CD4-positive, alpha-beta T cell treated with Interleukin-12 subunit alpha and Interleukin-12 subunit beta, for 1 hour (primary cell): Measurements from ENCODE around the gene PLCL1.

ENCODE experiments used
- DNase-seq: peaks from one replicate; pipeline ENCODE4 v3.0.0-alpha.2; 2020

The PLCL1 gene

DNA sequence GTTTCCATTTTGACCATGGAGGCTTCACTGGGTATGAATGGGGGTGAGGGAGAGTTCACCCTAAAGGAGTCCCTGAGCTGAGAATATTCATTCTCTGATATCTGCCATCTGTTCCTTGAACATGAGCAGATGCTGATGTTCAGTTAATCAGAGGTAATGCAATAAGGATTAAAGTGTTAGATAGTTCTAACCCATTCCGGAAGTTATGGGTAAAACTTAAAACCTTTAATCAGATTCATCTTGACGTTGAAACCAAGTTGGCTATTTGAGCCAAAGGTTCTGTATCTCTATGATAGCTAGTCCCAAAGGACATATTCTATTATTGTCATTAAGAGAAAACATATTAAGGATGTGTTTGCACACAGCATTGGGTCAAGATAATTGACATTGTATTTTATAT lies 268.9 kb downstream of the PLCL1 start:
- no peak for DNase-seq

DNA sequence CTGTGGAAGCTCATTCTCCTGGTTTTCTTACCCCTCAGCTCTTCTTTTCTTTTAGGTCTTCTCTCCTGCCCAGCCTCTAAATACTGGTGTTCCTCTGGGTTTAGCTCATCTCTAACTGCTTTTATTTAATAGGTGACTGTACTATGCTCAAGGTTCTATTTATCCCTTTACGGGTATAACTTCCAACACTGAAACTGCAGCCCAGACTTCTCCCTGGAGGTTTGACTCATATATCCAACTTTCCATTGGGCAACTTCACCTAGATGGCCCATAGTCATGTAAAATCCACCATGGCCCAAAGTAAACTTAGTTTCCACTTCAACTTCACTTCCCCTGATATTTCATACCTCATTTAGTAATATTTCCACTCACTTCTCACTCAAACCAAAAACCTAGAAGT lies 273.1 kb downstream of the PLCL1 start:
- DNase-seq = no peak

DNA sequence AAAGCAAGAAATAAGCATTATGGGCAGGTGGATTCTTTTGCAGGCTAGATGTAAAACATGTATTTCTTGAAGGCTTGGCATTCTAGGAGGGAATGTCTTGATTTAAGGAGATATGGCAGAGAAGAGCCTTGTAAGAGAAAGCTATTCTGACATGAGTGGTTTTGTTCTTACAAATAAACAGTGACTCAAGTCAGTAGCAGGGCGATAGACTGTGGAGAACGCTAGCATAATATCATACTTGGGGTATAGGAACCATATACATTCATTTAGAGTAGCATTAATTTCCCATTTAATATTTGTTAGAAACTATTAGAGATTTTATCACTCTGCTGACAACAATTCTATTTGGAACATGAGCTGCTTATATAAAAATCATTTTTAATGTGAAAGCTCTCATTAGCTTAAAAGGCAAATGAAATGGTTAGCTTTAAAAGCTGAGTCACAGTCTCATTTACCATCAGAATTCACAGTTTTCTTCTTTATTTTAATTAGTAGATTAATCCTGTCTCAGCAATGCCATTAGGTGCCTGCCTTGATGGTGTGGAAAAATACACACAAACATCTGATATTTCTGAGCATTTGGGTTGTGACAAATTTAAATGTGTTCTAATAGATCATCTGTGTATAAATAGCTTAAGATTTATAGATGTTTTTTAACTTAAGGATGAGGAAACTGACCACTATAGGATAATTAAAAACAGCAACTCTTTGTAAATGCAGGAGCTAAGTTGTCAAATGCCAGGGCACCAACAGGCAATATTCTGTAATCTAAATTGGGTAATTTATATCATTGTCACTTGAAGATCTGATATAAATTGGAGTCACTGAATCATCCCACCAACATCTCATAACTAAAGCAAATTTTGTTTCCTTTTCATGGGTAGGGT lies 276.7 kb downstream of the PLCL1 start:
- no peak for DNase-seq

DNA sequence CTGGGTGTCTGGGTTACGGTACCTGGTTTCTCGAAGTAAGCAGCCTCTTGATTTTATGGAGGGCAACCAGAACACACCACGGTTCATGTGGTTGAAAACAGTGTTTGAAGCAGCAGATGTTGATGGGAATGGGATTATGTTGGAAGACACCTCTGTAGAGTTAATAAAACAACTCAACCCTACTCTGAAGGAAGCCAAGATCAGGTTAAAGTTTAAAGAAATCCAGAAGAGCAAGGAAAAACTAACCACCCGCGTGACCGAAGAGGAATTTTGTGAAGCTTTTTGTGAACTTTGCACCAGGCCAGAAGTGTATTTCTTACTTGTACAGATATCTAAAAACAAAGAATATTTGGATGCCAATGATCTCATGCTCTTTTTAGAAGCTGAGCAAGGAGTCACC lies 279.8 kb downstream of the PLCL1 start:
- no peak for DNase-seq

DNA sequence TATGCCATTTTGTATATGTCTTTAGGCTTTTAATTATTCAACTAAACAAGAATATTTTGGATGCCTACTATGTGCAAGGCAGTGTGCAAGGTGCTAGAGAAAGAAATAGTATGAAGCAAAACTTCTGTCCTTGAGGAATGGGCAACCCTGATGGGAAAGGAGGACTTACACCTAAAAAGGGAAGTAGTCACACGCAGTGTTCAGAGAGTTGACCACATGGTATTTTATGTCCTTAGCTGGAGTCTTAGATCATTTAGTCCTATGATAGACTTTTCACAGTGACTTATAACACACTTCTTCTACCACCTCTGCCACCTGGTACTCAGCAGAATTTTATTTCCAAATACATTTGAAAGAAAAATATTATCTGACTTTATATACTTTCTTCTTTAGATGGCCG lies 291.6 kb downstream of the PLCL1 start:
- no peak for DNase-seq

DNA sequence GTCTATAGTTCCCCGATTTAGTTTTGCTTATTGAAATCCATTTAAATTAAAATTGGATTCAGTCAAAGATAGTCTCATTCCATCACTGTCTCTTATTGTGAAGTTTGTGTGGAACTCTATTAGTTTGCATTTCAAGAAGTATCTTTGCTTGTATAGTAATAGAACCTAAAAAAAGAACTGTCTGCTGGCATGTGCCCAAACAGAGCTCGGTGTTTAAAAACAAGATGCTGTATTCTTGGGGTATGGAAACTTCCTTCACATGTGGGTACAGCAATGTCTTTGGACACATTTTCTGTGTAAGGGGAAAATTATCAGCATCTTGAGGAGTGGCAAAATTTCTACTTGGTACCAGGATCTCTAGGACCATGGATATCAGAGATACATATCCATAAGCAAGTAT lies 292.6 kb downstream of the PLCL1 start:
- no peak for DNase-seq

DNA sequence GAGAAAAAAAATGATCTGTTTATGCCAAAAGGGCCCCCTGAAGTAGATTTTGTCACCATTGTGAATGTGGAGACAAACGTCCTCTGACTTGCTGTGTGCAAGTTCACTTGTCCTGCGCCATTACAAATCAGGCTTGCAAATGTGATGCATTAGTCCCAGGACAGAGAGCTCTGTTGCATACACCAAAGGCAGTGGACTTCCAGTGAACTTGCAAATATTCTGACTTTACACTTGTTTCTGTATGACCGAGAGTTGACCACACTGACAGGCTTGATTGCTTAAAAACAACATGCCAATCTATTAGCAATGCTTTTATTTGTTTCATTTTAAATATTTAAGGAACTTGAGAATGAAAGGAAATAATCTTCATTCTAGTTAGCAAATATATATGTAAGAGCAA lies 293.2 kb downstream of the PLCL1 start:
- no peak for DNase-seq

DNA sequence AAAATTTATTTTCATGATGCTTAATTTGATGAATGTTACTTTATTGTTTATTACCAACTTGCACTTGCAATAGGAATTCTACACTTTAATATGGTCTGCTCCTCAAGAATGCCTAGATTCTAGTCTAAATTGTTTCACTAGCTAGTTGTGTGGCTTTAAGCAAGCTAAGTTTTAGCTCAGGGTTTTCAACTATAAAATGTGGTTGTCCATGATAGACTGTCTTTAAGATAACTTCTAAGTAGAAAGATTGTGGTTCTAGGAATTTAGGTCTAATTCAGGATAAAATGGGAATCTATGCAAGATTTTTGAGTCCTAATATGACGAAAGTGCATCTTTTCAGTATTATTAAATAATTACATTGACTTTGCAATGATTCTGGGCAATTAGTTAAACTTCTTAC lies 294.0 kb downstream of the PLCL1 start:
- DNase-seq = no peak

DNA sequence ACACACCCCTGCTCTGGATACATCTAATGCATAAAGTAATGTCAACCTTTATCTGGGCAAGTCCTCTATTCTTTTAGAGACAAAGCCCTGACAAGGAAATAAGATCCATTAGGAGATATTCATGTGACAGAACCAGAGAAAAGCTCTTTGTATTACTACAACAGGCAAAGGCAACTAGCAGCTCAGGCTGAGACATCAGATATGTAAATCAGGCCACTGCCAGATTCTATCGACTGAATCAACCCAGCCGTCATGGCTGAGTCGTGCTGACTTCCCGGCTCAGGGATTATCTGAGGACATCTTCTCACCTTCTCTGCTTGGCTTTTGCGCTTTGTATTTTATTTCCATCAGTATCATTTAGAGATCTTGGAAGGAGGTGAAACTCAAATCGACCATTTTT lies 294.5 kb downstream of the PLCL1 start:
- no peak for DNase-seq

DNA sequence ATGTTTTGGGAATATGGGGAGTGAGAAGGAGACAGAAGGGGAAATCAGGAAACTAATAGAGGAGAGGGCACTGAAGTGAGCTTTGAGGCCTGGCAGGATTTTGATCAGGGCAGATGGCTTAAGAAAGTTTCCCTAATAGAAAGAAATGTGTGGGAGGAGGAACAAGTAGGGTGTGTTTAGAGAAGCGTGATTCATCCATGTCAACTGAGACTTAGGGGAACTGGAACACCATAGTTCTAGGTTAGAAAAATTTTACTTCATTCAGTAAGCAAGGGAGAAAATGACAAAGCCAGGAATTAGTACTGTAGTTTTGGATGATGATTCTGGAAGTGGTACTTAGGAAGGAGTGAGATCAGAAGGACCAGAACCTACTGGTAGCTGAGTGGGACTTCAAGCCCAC lies 296.0 kb downstream of the PLCL1 start:
- no peak for DNase-seq

DNA sequence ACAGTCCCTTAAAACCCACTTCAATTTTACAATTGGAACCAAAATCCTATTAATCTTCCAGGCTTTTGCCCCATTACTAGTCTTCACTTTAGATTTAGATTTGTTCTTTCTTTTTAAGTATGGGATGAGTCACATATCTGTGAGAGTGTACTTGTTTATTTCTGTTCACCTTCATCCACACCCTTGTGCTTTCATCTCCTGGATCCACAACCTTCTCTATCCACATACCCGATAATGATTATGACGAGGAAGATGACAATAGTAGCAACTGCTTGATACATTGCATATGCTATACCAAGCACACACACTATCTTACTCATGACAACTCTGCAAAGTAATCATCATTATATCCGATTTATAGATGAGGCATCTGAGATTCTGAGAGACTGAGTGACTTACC lies 297.3 kb downstream of the PLCL1 start:
- DNase-seq = no peak

DNA sequence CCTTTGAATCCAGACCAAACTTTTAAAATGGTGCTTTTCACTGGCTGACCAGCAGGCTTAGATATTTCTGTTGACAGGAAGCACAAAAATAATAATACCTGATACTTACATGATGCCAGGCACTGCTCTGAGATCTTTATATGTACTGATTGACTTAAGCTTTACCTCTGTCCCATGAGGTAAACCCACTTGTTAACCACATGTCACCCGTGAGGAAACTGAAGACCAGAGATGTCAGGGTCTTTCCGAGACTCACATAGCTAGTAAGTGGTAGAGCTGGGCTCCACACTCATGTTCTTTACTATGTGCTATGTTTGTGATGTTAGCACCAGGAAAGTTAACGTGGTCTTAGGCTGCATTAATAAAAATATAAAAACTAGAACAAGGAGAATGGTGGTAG lies 297.7 kb downstream of the PLCL1 start:
- DNase-seq = no peak

DNA sequence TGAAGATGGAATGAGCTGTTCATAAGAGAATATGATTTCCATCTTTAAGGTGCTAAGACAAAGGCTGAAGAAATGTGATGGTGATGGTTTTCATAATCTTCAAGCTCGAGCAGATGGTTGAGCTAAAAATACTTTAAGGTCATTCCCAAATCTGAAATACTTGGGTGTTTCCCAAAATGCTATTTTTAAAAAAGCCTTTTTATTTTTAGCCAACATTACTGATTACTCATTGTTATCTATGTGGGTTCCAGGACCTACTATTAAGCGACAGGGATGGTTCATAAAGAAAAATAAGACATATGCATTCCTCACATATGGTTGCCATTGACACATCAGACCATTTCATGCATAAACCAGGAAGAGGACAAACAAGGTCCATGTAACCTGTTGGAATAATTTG lies 298.5 kb downstream of the PLCL1 start:
- no peak for DNase-seq

DNA sequence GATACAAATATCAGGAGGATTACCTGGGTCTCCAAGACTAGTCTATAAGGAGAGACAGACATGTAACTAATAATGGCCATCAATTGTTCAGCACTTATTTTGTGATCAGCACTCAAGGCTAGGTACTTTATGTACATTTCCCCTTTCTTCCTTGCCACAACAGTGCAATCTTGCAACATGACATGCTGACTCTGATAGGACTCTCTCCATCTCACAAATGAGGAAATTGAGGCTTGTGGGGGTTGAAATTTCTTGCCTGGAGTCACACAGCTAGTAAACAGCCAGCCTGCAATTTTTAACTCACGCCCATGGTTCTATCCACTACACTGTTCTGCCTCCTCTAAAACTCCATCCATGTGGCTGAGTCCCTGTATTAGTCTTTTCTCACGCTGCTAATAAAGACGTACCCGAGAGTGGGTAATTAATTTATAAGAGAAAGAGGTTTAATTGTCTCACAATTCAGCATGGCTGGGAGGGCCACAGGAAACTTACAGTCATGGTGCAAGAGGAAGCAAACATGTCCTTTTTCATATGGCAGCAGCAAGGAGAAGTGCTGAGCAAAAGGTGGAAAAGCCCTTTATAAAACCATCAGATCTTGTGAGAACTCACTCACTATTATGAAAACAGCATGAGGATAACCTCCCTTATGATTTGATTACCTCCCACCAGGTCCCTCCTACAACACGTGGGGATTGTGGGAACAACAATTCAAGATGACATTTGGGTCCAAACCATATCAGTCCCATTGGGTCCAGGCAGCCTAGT lies 302.4 kb downstream of the PLCL1 start:
- DNase-seq = no peak

DNA sequence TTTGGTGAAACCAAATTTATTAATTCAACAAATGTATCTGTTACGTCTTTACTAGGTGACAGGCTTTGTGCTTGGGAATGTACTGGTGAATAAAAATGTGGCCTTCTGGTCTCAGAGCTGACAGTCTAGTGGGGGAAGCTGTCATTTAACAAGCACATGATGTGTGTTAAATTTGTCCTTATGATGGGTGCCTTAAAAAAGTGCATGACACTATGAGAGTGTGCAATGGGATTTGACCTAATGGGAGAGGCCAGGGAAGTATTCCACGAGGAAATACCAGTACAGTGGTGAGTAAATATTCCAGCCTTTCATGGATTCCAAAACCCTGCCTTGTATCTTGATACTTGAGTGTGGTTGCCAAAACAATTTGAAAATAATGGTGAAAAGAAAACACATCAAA lies 308.9 kb downstream of the PLCL1 start:
- DNase-seq = no peak

DNA sequence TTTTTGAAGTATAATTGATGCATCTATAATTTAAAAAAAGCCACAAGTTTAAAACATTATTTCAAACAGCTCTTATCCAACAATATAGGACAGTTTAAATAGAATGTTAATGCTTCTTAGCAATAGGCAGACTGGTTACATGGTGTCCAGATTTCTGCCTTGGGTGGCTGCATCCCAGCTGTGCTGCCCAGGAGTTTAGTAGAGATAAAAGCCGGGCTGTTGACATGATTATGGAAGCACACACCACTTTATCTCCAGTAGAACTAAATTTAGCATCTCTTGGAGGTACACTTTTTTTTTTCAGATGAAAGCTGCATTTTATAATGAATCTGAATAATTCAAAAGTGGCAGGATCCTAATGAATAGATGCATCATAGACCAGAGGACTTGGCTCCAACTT lies 309.7 kb downstream of the PLCL1 start:
- DNase-seq = no peak

DNA sequence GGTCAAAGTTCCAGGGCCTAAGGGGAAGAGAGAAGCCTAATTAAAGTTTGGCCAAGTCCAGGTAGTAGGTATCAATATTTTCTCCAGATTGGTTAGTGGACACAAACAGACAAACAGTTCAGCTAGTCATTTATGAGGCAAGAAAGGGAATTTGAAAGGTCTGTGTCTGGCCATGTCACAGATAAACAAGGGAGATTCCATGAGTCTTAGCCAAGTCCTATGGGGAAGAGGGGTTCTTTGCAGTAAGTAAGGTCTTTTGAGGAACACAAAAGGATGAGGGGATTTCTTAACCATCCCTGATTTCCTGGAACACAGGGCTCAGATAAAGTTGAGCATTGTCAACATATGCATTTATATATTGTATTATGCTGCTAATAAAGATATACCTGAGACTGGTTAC lies 310.8 kb downstream of the PLCL1 start:
- no peak for DNase-seq

DNA sequence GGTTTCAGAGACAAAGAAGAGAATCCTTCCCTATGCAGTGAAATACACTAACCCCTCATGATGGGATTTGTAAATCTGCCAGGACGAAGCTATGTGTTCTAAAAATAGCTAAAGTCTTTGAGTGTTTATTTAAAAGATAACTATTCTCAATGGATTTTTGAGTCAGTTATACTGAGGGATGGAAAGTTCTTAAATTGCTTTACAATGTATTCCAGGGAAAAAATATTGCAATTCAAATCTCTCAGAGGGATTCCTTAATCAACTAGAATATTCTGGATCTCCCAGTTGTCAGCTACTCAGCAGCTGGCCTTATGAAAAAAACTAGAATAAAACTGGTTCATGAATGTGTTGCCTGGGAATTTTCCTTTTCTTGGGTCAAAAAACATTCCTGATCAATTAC lies 312.4 kb downstream of the PLCL1 start:
- DNase-seq = no peak

DNA sequence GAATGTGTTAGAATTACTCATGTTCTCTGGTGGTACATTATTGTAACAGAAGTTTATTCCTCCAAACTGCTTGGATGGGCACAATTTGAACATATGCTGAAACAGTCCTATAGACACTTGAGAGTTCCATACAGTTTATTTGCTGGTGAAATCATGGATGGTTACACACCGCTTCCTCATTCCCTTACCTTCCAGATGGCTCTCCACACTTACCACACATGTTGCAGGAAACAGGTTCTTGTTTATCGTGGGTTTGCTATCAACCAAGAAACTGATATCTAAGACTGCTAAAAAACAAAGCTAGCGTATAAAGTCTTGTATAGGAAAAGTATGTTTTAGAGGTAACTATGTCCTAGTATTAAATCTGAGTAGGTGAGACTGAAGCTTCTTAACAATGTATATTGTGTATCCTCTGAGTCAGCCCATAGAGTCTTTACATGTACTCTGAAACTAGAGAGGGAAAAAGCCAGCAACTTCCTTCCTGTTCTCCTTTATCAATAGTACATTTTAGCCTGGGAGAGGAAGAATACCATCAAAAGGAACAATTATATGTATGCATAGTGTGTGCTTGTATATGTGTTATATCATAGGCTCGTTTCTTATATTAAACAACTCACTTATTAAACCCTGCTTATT lies 313.1 kb downstream of the PLCL1 start:
- DNase-seq = no peak

DNA sequence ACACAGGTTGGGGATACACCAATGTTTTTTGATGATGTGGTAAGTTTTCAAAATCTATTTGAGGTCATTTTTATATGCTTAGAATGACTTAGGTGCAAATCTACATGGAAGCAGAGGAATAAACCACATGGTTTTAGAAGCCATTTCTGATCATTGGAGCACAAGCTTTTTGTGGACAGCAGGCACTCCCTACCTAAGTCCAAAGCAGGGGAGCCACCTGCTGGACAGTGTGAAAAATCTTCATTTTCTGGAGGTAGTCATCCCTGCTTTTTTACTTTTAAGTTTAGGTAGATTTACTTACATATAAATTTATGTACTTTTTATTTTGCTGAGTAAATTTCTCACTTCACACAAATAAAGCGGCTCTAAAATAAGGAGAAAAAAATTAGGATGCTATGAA lies 323.2 kb downstream of the PLCL1 start:
- DNase-seq = peak; percentile 51

DNA sequence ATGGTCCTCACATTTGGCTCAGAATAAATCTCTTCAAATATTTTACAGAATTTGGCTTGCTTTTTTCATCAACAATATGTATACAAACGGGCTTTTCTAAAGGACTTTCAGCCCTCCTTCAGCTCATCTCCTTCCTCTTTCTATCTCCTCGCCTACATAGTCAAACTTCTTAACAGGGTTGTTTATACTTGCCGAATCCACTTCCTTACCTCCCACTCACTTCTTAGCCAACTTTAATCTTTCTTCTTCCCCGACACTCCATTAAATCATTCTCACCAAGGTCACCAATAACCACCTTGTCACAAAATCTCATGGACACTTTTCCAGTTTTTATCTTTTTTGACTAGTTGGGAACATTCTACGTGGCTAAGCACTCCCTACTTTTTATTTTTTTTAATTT lies 325.2 kb downstream of the PLCL1 start:
- DNase-seq = no peak

DNA sequence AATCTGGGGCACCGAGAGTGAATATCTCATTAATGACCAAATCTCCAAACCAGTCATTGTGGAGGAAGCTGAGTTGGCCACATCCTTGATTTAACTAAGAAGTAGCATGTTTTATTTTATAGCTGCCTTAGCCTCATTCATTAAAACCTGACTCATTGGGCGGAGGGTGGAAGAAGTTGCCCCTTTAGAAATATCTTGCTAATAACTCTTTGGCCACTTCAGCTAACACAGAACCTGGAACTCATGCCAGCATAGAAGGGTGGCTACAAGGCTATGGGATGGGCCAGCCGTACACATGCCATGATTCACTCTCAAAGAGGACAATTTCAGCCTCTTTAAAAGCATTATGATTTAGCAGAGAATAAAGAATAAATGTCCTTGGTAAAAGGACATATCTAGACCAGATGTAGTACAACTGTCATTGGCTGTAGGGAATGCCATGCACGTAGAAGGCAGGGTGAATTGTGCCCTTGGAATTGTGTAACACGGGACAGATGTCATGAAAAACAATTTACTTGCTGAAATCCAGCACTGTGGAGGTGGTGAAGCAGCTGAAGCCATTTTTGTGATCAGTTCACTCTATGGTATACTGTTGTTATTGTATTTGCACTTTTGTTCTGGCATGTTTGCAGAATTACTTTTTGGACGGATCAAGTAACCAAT lies 330.0 kb downstream of the PLCL1 start:
- no peak for DNase-seq

DNA sequence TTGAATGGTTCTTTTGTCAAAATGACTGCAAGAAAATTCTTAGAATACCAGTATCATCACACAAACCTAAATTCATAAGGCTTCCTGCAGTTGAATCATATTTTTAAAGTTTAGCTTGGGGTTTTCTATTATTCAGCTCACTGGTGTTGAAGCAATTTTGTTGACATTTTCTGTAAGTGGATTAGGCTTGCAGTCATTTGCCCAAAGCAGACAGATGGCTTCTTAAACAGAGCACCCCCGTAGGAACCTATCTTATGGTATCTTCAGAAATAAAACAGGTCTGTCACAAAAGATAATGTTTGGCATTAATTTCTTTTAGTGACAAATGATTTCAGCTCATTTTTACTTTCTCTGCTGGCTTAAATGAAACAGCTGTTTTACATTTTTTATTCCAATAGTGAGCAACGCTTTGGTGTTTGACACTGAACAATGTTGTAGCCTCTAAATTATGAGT lies 331.1 kb downstream of the PLCL1 start:
- no peak for DNase-seq
